Measurements from ENCODE around the gene ALG13.
"Not testable (repeated sequence)": the region's sequence is repeated elsewhere in the genome, so short reads cannot be mapped to it uniquely, and the experiment has no call there.

Gene ALG13

DNA sequence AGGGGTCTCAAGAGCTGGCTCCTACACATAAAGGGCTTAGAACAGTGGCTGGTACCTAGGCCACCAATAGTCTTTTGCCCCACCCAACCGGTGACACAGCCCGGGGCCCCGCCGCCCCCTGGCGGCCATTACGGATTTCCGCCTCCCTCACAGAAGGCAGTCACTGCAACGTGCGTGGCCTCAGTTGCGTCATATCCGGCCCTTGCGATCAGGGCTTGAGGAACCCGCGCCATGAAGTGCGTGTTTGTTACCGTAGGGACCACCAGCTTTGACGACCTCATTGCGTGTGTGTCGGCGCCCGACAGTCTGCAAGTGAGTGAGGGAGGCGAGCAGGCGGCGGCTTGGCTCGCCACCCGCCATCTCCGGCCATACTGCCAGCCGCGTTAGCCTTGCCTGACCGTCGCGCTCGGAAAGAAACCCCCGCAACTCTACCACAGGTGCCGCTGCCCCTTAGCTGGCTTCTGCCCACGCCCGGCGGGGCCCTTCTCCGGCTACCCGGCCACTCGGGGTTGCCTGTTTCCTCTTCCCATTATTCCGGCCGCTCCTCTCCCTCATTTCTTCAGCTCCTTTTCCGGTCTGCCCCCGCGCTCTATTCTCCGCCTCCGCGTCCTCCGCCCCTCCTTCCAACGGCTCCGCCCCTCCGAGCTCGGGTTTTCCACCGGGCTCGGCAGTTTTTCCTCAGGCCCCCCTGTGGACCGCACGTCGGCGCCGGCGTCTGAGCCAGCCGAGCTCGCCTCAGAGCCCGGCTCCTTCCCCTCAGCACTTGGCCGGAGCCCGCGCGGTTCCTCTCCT lies at the start of gene ALG13:
TSS of gene ALG13 (plus strand) at position 183 of the 792 bp plus-strand sequence. CDS start at position 232, 49 bp downstream.
- DNase-seq = peak; percentile 79 to 92 (median 86)

DNA sequence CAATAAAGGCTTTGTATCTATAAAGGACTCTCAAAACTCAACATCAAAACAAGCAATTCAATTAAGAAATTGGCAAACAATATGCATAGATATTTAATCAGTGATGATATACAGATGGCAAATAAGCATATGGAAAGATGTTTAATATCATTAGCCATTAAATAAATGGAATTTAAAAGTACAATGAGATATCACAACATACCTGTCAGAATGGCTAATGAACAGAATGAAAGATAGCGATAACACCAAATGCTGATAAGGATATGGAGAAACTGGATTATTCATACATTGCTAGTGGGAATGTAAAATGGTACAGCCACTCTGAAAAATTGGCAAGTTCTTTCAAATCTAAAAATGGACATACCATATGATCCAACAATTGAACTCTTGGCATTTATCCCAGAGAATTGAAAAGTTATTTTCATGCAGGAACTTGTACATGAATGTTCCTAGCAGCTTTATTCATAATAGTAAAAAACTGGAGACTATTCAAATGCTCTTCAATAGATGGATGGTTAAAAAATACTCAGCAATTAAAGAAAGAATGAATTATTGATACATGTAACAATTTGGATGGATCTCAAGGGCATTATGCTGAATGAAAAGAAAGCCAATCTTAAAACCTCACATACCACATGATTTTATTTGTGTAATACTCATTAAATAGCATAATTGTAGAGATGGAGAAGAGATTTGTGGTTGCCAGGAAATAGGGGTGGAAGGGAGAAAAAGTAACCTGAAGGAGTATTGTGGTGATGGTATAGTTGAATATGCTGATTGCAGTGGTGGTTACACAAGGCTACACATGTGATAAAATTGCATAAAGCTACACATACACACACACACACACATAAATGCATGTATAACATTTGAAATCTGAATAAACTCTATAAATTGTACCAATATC lies 45.9 kb upstream of the ALG13 start:
- no peak for DNase-seq

- DNase-seq = no peak
Measured at GRCh38 chrX:111641969-111642368, 39.0 kb upstream of the ALG13 start.

DNA sequence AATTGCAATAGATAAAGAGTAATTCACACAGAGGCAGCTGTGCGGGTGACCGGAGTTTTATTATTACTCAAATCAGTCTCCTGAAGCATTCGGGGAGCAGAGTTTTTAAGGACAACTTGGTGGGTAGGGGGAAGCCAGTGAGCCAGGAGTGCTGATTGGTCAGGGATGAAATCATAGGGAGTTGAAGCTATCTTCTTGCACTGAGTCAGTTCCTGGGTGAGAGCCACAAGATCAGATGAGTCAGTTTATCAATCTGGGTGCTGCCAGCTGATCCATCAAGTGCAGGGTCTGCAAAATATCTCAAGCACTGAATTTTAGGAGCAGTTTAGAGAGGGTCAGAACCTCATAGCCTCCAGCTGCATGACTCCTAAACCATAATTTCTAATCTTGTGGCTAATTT lies 35.8 kb upstream of the ALG13 start:
- DNase-seq = not testable (repeated sequence)

DNA sequence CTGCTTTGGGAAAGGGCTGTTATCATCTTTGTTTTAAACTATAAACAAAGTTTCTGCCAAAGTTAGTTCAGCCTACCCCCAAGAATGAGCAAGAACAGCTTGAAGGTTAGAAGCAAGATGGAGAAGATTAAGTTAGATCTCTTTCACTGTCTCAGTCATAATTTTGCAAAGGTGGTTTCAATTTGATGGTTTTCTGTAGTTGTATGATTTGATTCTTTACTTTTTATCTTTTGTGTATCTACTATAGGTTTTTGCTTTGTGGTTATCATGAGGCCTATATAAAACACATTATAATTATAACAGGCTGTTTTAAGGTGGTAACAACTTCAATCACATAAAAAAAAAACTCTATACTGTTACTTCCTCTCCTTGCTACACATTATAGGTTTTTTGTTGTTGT lies 35.4 kb upstream of the ALG13 start:
- DNase-seq = no peak

DNA sequence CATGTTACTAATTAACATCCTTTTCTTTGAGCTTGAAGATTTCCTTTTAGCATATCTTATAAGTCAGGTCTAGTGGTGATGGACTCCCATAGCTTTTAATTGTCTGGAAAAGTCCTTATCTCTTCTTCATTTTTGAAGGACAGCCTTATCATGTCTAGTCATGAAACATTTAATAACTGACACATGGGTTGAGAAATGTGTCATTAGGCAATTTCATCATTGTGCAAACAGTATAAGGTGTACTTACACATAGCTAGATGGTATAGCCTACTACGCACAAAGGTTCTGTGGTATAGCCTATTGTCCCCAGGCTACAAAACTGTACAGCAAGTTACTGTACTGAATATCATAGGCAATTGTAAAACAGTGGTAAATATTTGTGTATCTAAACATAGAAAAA lies 34.5 kb upstream of the ALG13 start:
- no peak for DNase-seq

DNA sequence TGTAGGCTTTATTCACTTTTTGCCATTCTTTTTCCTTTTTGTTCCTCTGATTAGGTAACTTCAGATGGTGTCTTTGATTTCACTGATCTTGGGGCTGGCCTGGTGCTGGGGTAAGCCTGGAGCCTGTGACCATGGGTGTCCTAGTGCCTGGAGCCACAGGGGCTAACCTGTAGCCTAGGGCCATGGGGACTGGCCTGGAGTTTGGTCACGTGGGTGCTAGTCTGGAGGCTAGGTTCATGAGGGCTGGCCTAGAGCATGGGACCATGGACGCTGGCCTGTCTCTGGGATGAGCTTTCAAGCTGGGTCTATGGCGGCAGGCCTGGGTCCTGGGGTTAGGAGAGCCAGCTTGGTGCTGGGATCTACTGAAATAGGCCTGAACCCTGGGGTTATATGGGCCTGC lies 32.2 kb upstream of the ALG13 start:
- no peak for DNase-seq

- no peak for DNase-seq
Measured at GRCh38 chrX:111649638-111650037, 31.3 kb upstream of the ALG13 start.

DNA sequence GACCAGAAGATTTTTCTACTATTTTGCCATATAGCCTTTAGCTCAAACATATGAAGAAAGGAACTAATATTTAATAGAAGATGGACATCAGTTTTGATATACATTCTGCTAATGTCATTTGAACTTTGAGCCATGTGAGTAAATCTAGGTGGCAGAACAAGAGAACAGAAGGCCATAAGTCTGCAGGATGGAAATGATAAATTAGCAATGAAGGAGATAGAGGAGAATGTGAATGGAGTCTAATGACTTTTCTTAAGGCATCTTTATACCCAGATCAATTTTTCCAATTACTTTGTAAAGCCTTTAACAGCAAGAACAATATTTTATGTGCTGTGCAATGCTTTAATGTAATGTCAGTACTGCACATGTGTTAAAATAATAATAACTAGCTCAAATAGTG lies 30.1 kb upstream of the ALG13 start:
- no peak for DNase-seq

- no peak for DNase-seq
Measured at GRCh38 chrX:111652719-111653118, 28.3 kb upstream of the ALG13 start.

- no peak for DNase-seq
Measured at GRCh38 chrX:111661241-111661640, 19.7 kb upstream of the ALG13 start.

DNA sequence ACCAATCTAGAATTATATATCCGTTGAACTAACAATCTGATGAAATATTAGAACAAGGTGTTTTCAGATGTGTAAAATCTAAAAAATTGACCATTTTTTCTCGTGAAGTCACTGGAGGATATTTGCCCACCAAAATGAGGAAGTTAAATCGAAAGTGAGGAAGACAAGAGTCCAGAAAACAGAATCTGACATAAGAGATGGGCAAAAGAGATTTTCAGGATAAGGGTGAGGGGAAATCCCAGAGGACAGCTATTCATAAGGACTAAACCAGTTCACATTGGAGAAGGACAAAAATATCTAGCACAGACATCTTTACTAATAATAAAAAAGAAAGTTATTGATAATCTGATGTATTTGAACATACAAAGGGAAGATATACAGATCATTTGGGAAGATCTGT lies 18.7 kb upstream of the ALG13 start:
- no peak for DNase-seq

DNA sequence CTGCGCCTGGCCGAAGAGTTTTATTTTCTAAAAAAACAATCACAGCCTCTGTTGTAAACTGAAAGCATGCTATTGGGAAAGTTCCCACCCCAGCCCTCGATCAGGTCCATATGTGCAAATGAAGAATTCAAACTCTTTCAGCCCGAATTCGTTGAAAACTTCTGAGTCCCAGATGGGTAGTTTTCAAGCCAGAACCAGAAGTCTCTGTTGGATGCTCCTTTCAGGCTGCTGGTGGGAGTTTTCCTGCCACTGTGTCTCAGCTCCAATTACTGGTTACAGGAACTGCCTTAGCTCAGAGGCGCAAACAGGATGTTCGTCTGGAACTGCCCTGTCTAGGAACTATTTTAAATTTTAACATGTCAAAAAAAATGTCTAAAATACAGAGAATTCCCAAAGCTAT lies 9.3 kb upstream of the ALG13 start:
- DNase-seq = no peak

GRCh38 chrX:111687305-111687704 lies 6.3 kb downstream of the ALG13 start:
- no peak for DNase-seq

DNA sequence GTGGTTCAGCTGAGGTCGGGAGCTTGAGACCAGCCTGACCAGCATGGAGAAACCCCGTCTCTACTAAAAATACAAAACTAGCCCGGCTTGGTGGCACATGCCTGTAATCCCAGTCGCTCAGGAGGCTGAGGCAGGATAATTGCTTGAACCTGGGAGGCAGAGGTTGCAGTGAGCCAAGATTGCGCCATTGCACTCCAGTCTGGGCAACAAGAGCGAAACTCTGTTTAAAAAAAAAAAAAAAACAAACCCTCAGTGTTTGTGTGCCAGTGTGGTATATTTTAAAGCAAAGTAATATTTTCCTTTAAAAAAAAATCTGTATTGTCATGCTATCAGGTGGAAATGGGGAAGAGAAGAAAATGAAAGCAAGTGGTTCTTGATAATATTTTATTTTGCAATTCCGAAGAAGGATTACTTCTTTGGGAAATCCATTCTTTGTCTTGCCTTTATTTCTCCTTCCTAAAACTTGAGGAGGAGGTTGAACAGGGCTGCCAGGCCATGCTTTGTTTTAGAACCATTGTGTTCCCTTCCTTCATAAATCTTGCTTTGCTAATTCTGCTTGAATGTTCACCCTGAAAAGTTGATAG lies 14.4 kb downstream of the ALG13 start:
- DNase-seq = no peak

DNA sequence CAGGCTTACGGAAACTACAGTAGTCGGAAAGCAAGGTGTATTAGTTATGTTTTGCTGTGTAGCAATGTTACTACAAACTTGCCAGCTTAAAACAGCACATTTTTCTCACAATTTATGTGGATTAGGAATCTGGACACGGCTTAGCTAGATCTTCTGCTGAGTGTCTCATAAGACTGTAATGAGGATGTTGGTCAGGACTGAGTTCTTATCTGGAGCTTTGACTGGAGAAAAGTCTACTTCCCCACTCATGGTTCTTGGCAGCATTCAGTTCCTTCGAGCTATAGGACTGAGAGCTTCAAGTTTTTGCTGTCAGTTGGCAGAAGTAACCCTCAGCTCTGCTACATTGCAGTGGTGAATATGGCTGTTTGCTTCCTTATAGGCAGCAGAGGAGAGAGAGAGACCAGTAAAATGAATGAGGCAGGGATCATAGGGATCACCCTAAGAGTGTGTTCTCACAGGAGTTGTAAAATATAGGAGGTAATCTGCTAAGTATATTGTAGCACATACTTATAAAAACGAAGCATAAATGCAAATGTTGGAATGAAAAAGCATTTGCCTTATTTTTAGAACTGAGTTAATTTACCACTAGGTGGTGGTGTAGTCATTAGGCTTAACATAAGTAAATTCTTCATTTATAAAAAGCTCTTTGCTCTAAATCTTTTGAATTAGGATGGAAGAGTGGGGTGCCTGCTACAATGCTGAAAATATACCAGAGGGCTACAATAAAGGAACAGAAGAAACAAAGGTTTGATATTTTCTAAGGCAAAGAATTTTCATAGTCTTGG lies 38.6 kb downstream of the ALG13 start:
- DNase-seq = no peak

DNA sequence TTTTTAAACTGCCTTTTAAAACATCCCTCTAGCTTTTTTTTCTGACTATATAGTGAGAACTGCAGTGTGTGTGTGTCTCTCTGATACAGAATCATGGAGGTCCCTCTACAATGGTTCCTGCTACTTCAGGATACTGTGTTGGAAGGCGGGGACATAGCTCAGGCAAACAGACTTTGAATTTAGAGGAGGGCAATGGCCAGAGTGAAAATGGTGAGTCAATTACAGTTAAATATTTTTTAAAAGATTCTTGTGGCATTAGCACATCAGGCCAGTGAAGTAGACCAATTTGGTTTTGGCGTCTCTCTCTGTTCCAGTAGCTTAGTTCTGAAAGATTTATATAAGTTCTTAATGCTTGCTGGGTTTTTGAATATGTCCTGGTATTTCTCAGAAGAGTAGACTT lies 47.1 kb downstream of the ALG13 start:
- no peak for DNase-seq

GRCh38 chrX:111731351-111731750 lies 50.4 kb downstream of the ALG13 start:
- DNase-seq = no peak

GRCh38 chrX:111736571-111736970 lies 55.6 kb downstream of the ALG13 start:
- DNase-seq = no peak

GRCh38 chrX:111742018-111742417 lies 61.0 kb downstream of the ALG13 start:
- DNase-seq = no peak

DNA sequence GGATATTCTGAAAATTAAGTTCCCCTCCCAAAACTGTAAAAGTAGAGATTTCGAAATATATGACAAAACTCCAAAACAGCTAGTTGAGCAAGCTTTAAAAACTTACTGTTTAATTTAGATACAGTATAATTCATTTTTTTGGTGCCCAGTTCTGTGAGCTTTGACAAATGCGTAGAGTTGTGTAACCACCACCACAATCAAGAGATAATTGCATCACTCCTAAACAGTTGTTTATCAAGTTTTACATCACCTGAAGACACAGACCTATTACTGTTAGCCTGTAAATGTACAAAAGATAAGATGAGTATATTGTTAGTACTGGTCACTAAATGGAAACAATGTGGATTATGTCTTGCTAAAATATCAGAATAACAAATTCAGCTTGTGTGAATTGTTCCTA lies 62.3 kb downstream of the ALG13 start:
- DNase-seq = no peak

GRCh38 chrX:111756486-111756885 lies 75.5 kb downstream of the ALG13 start:
- no peak for DNase-seq

GRCh38 chrX:111759686-111760085 lies 78.7 kb downstream of the ALG13 start:
- DNase-seq = no peak

All from stimulated activated naive CD4-positive, alpha-beta T cell (primary cell).